Globus pallidus (tissue), 1 donor: ENCODE measurements around the gene FAM90A1.
"Not testable (repeated sequence)": the region's sequence is repeated elsewhere in the genome, so short reads cannot be mapped to it uniquely, and the experiment has no call there.

Experiments
- DNase-seq: peaks from one replicate; pipeline ENCODE4 v3.0.0-alpha.2; 2015; ENCODE audit warnings: low spot score

FAM90A1 gene, protein sequence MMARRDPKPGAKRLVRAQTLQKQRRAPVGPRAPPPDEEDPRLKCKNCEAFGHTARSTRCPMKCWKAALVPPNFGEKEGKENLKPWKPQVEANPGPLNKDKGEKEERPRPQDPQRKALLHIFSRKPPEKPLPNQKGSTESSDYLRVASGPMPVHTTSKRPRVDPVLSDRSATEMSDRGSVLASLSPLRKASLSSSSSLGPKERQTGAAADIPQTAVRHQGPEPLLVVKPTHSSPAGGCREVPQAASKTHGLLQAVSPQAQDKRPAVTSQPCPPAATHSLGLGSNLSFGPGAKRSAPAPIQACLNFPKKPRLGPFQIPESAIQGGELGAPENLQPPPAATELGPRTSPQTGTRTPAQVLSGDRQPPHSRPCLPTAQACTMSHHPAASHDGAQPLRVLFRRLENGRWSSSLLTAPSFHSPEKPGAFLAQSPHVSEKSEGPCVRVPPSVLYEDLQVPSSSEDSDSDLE

DNA sequence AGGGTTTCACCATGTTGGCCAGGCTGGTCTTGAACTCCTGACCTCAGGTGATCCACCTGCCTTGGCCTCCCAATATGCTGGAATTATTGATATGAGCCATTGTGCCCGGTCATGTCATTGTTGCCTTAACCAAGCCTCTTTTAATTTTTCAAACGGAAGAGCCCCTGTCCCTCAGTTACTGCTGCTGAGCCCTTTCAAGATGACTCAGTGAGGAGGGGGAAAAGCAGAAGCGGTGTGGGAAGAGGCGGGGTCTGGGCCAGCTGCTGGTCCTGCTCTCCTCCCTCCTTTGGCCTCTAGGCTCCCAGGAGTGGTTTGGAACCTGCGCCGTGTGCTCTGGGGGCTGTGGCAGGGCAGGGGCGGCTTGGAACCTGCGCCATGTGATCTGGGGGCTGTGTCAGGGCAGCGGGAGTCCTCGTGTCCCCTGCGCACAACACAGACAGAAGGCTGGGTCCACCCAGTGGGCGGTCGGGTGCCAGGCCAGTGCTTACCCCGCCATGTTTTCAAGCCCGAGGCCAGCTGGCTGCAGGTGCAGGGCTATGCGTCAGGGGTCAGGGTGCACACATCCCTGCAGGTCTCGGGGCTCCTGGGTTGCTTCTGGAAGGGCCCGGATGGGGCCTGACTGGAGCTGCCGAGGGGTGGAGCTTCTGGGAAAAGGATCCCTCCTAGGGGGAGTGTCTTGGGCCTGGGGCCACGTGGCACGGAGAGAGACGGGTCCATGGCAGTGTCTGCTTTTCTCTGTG lies at the start of gene FAM90A1:
TSS of gene FAM90A1 (minus strand) at position 627 of the 740 bp plus-strand sequence. CDS start 2,786 bp downstream, outside the sequence.
- DNase-seq = not testable (repeated sequence)

DNA sequence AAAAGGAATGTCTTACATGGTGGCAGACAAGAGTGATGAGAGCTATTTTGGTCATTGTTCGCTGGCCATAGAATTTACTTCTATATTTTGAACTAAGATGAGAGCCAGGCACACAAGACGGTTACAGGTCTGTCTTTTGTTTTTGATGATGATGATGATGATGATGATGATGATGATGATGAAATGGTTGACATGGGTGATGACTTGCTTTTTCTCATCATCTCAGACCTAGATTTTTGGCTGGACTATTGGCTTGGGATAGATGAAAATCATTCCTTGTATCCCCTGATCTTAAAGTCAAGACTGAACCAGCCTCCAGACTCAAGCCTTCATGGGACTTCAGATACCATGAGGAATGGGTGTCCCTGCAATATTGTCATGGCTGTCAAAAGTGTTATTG lies 49.0 kb upstream of the FAM90A1 start:
- DNase-seq = not testable (repeated sequence)

DNA sequence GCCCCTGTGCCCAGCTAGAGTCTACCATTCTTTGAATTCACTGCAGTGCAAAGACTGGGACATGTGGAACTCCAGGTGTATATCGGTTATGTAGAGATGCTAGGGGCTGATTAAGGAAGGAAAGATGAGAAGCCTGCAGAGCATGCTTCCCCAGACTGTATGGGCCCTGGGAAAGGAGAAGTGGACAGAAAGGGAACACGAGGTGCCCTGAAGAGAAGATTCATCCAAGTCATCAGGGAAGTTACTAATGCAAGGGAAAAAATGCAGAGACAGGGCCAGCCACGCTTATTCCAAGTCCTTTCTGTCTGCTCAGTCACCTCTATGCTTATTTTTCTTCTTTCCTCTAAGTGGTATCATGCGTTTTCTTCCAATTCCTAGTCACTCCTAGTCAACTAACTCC lies 39.3 kb upstream of the FAM90A1 start:
- peak; percentile 37 for DNase-seq

DNA sequence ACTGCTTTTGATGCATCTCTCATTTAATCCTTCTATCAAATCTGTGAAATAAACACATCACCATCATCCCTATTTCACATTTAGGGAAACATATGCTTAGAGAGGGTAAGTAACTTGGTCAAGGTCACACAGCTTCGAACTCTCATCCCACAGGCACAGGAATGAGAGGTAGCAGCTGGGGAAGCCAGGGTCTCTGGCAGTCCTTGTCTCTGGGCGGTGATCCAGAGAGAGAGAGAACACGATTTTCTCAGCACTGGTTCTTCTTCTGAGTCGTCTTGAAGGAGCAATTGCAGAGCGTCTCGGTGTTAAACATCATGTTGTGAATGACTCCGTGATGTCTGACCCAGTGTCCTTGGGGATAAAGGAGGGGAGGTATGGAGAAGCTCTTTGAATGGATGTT lies 36.8 kb upstream of the FAM90A1 start:
- DNase-seq = not testable (repeated sequence)

DNA sequence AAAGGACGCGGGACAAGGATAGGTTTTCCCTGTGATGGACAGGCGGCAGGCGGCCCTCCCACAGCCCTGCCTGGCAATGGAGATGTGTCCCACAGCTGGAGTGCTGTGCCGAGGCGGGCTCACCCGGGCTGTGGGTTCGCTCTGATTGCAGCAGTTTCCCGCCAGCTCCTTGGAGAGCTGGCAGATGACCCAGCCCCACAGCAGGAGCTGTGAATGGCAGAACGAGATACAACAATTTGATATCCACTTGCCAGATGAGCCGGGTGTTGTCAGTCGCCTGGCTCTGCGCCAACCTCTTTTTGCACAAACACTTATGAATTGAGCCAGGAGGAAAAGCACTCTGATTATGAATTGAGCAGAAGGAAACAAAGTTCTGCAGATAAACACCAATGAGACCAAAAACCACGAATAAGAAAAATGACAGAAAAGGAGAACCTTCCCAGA lies 33.7 kb upstream of the FAM90A1 start:
- DNase-seq = peak; percentile 3

DNA sequence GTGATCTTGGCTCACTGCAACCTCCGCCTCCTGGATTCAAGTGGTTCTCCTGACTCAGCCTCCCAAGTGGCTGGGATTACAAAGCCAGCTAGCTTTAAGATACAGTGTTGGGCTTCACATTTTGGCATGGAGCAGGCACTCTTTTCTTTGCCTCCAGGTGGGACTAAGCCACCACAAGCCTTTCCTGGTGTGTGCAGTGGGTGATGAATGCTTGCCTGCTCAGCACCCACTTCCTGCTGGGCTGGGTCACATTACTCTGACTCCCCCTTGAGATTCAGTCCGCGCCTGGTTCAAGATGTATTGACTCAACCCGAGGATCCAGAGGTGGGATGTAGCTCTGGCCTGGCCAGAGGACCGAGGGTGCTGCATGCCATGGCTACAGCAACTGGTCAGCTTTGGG lies 28.9 kb upstream of the FAM90A1 start:
- DNase-seq = not testable (repeated sequence)

DNA sequence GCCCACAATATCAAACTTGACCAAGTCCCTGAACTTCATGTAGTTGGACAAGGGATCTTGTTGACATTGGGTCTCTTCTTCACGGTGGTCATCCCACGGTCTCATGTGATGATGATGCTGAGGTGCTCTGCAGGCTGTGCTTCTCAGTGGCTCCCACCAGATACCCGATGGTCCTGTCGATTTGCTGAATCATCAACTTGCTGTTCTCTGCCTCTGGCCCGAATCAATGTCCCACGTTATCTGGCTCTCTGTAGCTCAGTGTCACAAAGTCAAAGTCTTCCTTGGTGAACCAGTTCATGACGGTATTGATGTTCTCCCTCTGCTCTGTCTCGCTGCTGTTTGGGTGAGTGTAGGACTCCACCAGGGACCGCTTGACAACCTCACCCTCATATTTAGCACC lies 27.3 kb upstream of the FAM90A1 start:
- DNase-seq = not testable (repeated sequence)

DNA sequence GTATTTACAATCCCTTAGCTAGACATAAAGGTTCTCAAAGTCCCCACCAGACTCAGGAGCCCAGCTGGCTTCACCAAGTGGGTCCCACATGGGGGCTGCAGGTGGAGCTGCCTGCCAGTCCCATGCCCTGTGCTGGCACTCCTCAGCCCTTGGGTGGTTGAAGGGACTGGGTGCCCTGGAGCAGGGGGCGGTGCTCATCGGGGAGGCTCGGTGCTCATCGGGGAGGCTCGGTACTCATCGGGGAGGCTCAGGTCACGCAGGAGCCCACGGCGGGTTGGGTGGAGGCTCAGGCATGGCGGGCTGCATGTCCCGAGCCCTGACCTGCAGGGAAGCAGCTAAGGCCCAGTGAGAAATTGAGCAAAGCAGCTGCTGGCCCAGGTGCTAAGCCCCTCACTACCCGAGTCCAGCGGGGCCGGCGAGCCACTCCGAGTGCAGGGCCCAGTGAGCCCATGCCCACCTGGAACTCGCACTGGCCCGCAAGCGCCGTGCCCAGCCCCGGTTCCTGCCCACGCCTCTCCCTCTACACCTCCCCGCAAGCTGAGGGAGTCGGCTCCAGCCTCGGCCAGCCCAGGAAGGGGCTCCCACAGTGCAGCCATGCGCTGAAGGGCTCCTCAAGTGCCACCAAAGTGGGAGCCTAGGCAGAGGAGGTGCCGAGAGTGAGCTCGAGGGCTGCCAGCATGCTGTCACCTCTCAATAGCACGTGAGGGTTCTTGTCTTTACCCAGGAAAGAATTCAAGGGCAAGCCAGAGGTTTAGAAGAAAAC lies 24.8 kb upstream of the FAM90A1 start:
- DNase-seq = not testable (repeated sequence)

DNA sequence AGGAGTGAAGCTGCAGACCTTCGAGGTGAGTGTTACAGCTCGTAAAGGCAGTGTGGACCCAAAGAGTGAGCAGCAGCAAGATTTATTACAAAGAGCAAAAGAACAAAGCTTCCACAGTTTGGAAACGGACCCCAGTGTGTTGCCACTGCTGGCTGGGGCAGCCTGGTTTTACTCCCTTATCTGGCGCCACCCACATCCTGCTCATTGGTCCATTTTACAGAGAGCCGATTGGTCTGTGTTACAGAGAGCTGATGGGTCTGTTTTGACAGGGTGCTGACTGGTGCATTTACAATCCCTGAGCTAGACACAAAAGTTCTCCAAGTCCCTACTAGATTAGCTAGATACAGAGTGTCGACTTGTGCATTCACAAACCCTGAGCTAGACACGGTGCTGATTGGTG lies 24.2 kb upstream of the FAM90A1 start:
- not testable (repeated sequence) for DNase-seq

DNA sequence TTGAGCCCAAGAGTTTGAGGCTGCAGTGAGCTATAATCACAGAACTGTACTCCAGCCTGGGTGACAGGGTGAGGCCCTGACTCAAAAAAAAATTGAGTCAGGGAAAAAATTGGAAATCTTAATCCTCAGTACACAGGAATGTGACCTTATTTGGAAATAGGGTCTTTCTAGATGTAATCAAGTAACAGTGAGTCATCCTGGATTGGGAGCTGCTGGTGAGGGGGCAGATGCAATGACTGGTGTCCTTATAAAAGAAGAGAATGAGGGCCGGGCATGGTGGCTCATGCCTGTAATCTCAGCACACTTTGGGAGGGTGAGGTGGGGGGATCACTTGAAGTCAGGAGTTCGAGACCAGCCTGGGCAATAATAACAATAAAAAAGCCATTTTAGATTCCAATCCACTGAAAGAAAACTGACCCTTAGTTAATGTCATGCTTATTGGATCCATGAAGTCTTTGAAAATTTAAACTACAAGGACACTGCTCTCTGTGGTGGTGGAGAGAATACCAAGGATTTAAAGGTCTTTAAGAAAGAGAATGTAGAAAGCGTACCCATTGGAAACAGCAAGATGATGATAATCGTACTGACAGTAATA lies 19.6 kb upstream of the FAM90A1 start:
- DNase-seq = not testable (repeated sequence)

DNA sequence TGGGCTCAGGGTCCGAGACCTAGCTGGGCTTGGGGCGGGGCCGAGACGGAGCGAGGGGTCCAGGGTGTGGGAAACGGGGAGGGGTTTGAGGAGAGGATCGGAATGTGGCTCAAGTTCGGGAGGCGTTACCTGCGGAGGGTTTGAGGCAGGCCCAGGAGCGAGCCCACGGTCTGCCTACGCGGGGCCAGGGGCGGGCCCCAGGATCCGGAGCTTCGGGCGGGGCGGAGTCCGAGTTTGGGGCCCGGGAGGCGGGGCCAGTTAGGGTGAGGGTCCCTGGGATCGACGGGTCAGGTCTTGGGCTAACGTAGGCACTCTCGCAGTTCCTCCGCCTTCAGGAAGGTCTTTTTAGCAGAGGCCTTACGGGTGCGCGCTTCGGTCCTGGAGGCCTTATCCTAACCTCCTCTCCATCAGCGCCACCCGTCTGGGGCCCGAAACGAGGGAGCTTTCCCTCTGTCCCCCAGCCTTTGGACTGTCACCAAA lies 16.3 kb upstream of the FAM90A1 start:
- DNase-seq = not testable (repeated sequence)

DNA sequence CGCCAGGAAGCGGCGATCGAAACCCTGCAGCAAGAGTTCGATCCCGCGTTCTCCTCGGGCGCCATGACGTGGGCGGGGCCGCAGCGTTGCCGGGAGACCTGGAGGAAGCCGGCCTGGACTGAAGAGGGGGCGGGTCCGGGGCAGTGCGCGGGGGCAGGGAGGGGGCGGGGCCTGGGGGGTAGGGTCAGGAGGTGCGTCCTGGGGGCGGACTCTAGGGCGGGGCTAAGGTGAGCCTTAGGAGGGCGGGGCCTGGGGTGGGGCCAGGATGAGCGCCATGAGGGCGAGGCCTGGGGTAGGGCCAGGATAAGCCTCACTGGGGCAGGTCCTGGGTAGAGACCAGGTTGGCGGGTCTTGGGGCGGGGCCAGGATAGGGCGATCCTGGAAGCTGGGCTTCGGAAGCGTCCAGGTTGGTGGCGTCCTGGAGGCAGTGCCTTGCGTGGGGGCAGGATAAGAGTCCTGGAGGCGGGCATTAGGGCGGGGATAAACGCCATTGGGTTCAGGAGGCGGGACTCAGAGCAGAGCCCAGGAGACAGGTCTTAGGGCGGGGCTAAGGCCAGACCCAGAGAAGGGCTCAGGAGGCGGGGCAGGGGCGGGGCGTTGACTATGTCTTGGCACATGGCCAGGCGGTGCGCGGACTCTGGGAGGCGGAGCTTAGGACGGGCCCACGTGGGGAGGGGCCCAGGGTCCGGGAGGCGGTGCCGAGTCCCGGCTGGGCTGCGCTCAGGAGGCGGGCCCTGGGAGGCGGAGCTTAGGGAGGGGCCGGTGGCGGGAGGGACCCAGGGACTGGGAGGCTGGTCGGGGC lies 15.7 kb upstream of the FAM90A1 start:
- peak; percentile 95 for DNase-seq

DNA sequence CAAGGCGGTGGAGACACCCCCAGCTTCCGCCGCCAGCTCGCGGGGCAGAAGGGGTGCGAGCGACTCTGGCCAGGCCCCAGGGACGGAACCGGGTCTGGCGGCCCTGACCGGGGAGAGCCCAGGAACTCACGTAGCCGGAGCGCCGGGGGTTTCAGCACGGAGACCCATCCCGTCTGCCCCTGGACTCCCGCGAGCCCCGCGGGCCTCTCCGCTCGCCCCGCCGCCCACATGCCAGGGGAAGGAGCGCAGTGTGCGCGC lies 15.1 kb upstream of the FAM90A1 start:
- DNase-seq = peak; percentile 22

DNA sequence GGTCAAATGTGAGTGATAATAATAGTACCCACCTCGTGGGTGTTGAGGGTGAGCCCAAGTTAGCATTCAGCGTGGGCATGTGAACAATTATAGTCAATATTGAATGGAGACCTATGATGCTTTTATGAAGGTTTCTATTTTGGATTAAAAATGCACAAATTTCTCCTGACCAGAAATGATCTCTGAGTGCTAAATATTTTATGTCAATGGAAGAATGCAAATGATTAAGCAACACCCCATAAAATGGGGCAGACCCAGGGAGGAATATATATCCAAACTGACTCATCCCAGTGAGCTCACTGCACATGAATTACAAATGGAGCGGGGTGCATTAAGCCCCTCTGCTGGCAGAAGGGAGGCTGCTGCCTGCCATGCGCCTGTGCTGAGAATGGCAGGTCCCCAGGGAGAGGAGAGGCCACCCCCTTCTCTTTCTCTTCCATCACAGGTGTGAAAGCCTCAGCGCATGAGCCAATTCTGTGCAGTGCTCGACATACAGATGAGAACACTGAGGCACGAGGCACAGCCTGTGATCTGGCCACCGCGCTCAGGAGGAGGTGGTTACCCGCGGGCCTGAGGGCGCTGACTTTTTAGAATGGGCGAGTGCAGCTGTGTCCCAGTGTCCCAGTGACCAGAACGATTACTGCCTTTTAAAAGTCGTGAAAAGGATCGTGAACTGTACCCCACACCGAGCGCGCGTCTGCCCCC lies 14.7 kb upstream of the FAM90A1 start:
- DNase-seq = not testable (repeated sequence)

DNA sequence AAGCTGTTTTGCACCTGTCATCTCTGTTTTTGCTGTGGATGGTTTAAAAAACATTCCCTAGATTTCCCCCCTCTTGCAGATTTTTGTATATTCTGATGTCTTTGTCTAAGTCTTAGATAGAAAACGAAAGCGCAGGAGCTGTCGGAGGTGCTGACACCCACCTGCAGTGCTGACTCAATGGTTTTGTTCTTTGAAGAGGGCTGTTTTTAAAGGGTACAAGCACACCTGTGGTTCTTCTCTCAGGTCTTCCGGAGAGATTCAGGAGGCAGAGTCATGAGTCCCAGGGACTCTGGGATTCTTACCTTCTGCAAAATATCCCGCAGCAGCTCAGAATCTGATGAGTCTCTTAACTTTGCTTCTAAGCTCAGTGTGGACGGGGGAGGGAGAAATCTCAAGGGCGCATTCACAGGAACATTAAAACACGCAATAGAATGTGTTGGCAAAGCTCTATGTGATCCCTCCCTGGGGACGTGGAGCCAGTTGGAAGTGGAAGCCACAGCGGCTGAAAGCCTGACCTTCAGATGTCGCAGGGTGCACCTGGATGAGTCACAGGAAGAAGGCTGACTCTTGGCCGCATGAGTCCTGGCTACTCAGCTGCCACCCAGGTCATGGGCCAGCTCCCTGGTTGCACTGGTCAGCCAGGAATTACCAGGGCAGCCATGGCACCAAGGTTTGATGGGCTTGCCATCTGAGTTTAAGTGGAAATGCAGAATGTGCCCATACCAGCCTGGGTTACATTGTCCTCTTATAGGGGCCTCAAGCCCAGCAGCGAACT lies 13.1 kb upstream of the FAM90A1 start:
- not testable (repeated sequence) for DNase-seq

DNA sequence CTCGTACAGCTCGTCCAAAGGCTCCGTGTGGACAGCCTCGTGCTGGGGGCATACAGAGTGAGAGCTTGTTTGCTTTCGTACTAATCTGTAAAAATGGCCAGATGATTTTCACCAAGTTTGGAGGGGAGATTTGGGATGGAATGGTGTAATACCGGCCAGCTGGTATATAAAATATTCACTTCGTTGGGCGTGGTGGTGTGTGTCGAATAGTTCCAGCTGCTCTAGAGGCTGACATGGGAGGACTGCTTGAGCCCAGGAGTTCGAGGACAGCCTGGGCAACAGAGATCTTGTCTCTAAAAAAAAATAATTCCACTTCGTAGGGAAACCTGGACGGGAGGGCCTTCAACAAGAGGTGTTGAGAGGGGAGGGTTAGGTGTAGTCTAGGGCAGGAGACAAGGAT lies 9.6 kb upstream of the FAM90A1 start:
- not testable (repeated sequence) for DNase-seq

DNA sequence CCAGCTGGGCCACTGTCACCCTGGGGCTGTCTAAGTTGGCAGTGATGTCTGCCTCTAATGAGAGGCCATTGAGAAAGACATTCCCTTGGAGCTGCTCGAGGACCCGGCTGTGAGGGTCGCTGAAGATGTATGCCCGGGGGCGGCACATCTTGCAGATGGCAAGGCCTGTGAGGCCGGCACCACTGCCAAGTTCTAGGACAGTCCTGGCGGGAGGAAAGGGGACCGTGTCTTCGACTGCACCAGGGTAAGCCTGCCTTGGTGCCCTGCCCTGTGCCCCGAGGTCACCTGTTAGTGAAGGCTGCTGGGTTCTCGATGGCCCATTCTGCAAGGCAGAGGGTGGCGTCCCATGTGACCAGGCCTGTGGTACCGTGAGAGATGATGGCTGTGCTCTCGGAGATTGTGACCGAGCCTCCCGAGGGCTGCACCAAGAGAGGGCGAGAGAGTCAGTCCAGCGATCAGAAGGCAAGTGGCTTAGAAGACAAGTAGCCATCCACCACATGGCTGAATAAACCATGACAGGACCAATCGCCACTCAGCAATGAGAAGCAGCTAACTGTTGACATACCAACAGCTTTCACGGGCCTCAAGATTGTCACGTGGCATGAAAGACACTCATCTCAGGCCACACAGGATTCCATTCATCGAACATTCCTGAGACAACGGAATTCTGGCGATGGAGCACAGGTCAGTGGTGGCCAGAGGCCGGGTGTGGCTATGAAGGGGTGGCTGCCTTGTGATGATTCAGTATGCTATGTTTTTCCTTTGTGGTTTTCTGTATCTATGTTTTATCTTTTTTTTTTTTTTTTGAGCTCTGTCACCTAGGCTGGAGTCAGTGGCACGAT lies 8.1 kb upstream of the FAM90A1 start:
- not testable (repeated sequence) for DNase-seq

DNA sequence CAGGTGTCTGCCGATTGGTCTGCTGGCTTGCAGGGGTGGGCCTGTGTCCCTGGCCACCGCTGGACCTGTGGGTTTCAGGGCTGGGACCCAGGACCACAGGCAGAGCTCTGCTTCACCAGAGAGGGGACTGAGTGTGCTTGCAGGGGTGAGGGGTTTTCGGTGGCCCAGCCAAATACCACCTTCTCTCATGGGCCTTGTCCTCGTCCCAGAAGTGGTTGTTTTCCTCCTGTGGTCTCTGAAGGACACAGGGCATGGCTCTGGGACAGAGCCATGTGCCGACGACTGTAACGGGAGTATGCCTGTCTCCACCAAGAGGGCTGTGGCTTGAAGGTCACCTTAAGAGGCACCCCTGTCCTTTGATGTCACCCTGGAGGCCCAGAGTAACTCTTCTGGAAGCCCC lies 7.3 kb upstream of the FAM90A1 start:
- DNase-seq = not testable (repeated sequence)
